ENCODE data around the gene SAC3D1.

Gene SAC3D1

GRCh38 chr11:65084598-65085375 lies 43.8 kb downstream of the SAC3D1 start:
- TF ChIP-seq CTCF (IDR thresholded peaks at IDR 0.05; ENCODE audit: control insufficient read depth, extremely low read depth, insufficient read depth) = no peak
- no peak for DNase-seq (ENCODE audit: low read depth)
- peak overlapping the region; percentile 99 for H3K4me3 ChIP-seq (ENCODE audit: low read depth, low read length)

- TF ChIP-seq CTCF (IDR thresholded peaks at IDR 0.05; ENCODE audit: control insufficient read depth, extremely low read depth, insufficient read depth) = no peak
- no peak overlapping the region for H3K4me3 ChIP-seq (ENCODE audit: low read depth, low read length)
- no peak for DNase-seq (ENCODE audit: low read depth)
Measured at GRCh38 chr11:65085446-65085845, 44.4 kb downstream of the SAC3D1 start.

GRCh38 chr11:65086809-65087208 lies 45.8 kb downstream of the SAC3D1 start:
- no peak overlapping the region for H3K4me3 ChIP-seq (ENCODE audit: low read depth, low read length)
- no peak for TF ChIP-seq CTCF (IDR thresholded peaks at IDR 0.05; ENCODE audit: control insufficient read depth, extremely low read depth, insufficient read depth)
- no peak for DNase-seq (ENCODE audit: low read depth)

GRCh38 chr11:65087216-65087615 lies 46.2 kb downstream of the SAC3D1 start:
- DNase-seq (ENCODE audit: low read depth) = no peak
- H3K4me3 ChIP-seq (ENCODE audit: low read depth, low read length) = no peak overlapping the region

GRCh38 chr11:65087827-65088226 lies 46.8 kb downstream of the SAC3D1 start:
- no peak for DNase-seq (ENCODE audit: low read depth)
- no peak for TF ChIP-seq CTCF (IDR thresholded peaks at IDR 0.05; ENCODE audit: control insufficient read depth, extremely low read depth, insufficient read depth)
- H3K4me3 ChIP-seq (ENCODE audit: low read depth, low read length) = no peak overlapping the region

More at GRCh38 chr11:65087216-65087615, 46.2 kb downstream of the SAC3D1 start:
- TF ChIP-seq CTCF (IDR thresholded peaks at IDR 0.05; ENCODE audit: control insufficient read depth, extremely low read depth, insufficient read depth) = no peak

GRCh38 chr11:65089621-65090020 lies 48.6 kb downstream of the SAC3D1 start:
- TF ChIP-seq CTCF (IDR thresholded peaks at IDR 0.05; ENCODE audit: control insufficient read depth, extremely low read depth, insufficient read depth) = no peak
- no peak overlapping the region for H3K4me3 ChIP-seq (ENCODE audit: low read depth, low read length)

GRCh38 chr11:65090628-65091027 lies 49.6 kb downstream of the SAC3D1 start:
- DNase-seq (ENCODE audit: low read depth) = no peak
- TF ChIP-seq CTCF (IDR thresholded peaks at IDR 0.05; ENCODE audit: control insufficient read depth, extremely low read depth, insufficient read depth) = no peak
- no peak overlapping the region for H3K4me3 ChIP-seq (ENCODE audit: low read depth, low read length)

More at GRCh38 chr11:65089621-65090020, 48.6 kb downstream of the SAC3D1 start:
- DNase-seq (ENCODE audit: low read depth) = no peak
